ENCODE measurements around the gene CHMP4B. TPM values are rescaled to one million over a fixed set of nuclear protein-coding genes. Genes with fewer than 3 reads are reported as not detected.

CHMP4B gene
- total RNA-seq, 3 donors from 2014 or later (not counting 1 experiment from before 2014, with no cell fraction given): 63.7 to 74.0 (median 70.0) TPM

DNA sequence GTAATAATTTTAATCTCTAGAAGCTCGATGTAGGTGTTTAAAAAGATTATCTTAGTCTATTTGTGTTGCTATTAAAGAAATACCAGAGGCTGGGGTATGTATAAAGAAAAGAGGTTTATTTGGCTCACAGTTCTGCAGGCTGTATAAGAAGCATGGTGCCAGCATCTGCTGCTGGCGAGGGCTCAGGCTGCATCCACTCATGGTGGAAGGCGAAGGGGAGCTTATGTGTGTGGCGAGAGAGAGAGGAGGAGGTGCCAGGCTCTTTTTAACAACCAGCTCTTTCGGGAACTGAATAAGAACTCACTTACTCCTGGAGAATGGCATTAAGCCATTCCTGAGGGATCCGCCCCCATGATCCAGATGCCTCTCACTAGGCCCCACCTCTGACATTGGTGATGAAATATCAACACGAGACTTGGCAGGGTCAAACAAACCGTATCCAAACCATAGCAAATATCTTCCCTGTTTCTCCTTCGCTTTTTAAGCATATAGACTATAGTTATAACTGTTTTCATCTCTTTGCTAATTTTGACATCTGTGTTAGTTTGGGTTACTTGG is 24.5 kb downstream of the CHMP4B start:
- peaks cover 3% of the 10 kb centered on the region for H3K36me3 ChIP-seq (ENCODE audit: control insufficient read depth, insufficient read depth, low read length)
- H3K27me3 Mint-ChIP-seq (ENCODE audit: low read depth in 2 of 2): no peaks in the 10 kb centered on the region
- intact Hi-C loops (cut with micrococcal nuclease): no loop called here
- H3K9me3 ChIP-seq (ENCODE audit: control insufficient read depth, insufficient read depth, low read length): no peaks in the 10 kb centered on the region
- H3K27me3 ChIP-seq (ENCODE audit: control insufficient read depth, insufficient read depth, low read length): no peaks in the 10 kb centered on the region
- DNase-seq: no peak
- ATAC-seq: no peak
- H3K4me1 Mint-ChIP-seq: peaks cover 67 to 70% of the 10 kb centered on the region in 2 donors
- peak overlapping the region in 1 of 2 donors; percentile 2 for H3K27ac Mint-ChIP-seq
- H3K4me3 Mint-ChIP-seq: no peak overlapping the region
- H3K27ac ChIP-seq (ENCODE audit: low read length): no peak overlapping the region
- WGBS (ENCODE audit: insufficient coverage): 98% methylated on average over 8 of the region's 9 CpGs
- H3K36me3 Mint-ChIP-seq: peaks cover 6% of the 10 kb centered on the region
- no peak overlapping the region for H3K4me3 ChIP-seq (ENCODE audit: low read length)
- no peaks in the 10 kb centered on the region for H3K9me3 Mint-ChIP-seq
- no peak for TF ChIP-seq CTCF (IDR thresholded peaks at IDR 0.05)
- peaks cover 29% of the 10 kb centered on the region for H3K4me1 ChIP-seq (ENCODE audit: control insufficient read depth, insufficient read depth, low read length)

- Histone ChIP-seq H3K9me3 (ENCODE audit: control insufficient read depth, insufficient read depth, low read length) (no peaks in the 10 kb centered on the region), H3K27ac (ENCODE audit: low read length) (no peak overlapping the region), H3K4me3 (ENCODE audit: low read length) (no peak overlapping the region), H3K27me3 (ENCODE audit: control insufficient read depth, insufficient read depth, low read length) (no peaks in the 10 kb centered on the region), H3K4me1 (ENCODE audit: control insufficient read depth, insufficient read depth, low read length) (peaks cover 29% of the 10 kb centered on the region), H3K36me3 (ENCODE audit: control insufficient read depth, insufficient read depth, low read length) (peaks cover 3% of the 10 kb centered on the region)
- Mint-ChIP-seq H3K4me1 (peaks cover 73 to 76% of the 10 kb centered on the region in 2 donors), H3K27ac (peak overlapping the region in 1 of 2 donors; percentile 2), H3K27me3 (ENCODE audit: low read depth in 2 of 2) (no peaks in the 10 kb centered on the region), H3K36me3 (peaks cover 6% of the 10 kb centered on the region), H3K9me3 (no peaks in the 10 kb centered on the region), H3K4me3 (no peak overlapping the region)
- intact Hi-C loops (cut with micrococcal nuclease): no loop called here
- ATAC-seq (no peak), DNase-seq (no peak)
- TF ChIP-seq CTCF (IDR thresholded peaks at IDR 0.05): no peak
- WGBS (ENCODE audit: insufficient coverage): 94% methylated on average over 2 of the region's 2 CpGs
Observed at GRCh38 chr20:33836277-33836676, 25.1 kb downstream of the CHMP4B start.

- intact Hi-C loops (cut with micrococcal nuclease): no loop called here
- no peak for DNase-seq
- Histone ChIP-seq H3K27me3 (ENCODE audit: control insufficient read depth, insufficient read depth, low read length) (no peaks in the 10 kb centered on the region), H3K36me3 (ENCODE audit: control insufficient read depth, insufficient read depth, low read length) (peaks cover 3% of the 10 kb centered on the region), H3K9me3 (ENCODE audit: control insufficient read depth, insufficient read depth, low read length) (no peaks in the 10 kb centered on the region), H3K4me1 (ENCODE audit: control insufficient read depth, insufficient read depth, low read length) (peaks cover 35% of the 10 kb centered on the region), H3K4me3 (ENCODE audit: low read length) (no peak overlapping the region), H3K27ac (ENCODE audit: low read length) (no peak overlapping the region)
- ATAC-seq: peak; percentile 46 to 67 (median 62)
- H3K27me3 Mint-ChIP-seq (ENCODE audit: low read depth in 2 of 2): no peaks in the 10 kb centered on the region
- H3K9me3 Mint-ChIP-seq: no peaks in the 10 kb centered on the region
- TF ChIP-seq CTCF (IDR thresholded peaks at IDR 0.05): no peak
- H3K4me3 Mint-ChIP-seq: no peak overlapping the region
- H3K36me3 Mint-ChIP-seq: peaks cover 6% of the 10 kb centered on the region
- peak overlapping the region; percentile 32 to 68 for H3K27ac Mint-ChIP-seq
- peaks cover 76 to 78% of the 10 kb centered on the region in 2 donors for H3K4me1 Mint-ChIP-seq
- WGBS (ENCODE audit: insufficient coverage): 80% methylated on average over 5 of the region's 5 CpGs
Observed at GRCh38 chr20:33837096-33837830, 26.1 kb downstream of the CHMP4B start.
